Omental fat pad (tissue), 4 donors: ENCODE measurements around the gene BTRC. TPM values are rescaled to one million over a fixed set of nuclear protein-coding genes. Genes with fewer than 3 reads are reported as not detected.

ENCODE experiments used
- ATAC-seq: fragments of 150-250 bp; one replicate; pipeline ENCODE4 v1.9.1; 2016; ENCODE audit warnings: mild to moderate bottlenecking, moderate library complexity; ENCODE audit not compliant: low FRiP score
- DNase-seq: peaks from one replicate; pipeline ENCODE4 v3.0.0-alpha.2; 2019; ENCODE audit warnings: low spot score
- CTCF ChIP-seq, 3 donors: fragments of 450-650 bp; IDR thresholded peaks; one replicate each; pipeline ENCODE4 v1.5.1; 2016 to 2017; ENCODE audit warnings: antibody characterized with exemption in 3 of 3, mild to moderate bottlenecking in 3 of 3, moderate library complexity in 2 of 3
- total RNA-seq, 4 donors: library from RNA; depleted of rRNA; stranded (reverse); fragments of >200 nt; gene quantifications; one replicate each; pipeline ENCODE4 v1.1.0, GENCODE V29; 2016

Gene BTRC
- total RNA-seq, 4 donors from 2014 or later = 9.2 to 14.4 (median 14.0) TPM

GRCh38 chr10:101436302-101436701 is 82.3 kb downstream of the BTRC start:
- no peak for ATAC-seq
- no peak for TF ChIP-seq CTCF (IDR thresholded peaks at IDR 0.05)
- DNase-seq = no peak

- DNase-seq = no peak
- ATAC-seq = no peak
- TF ChIP-seq CTCF (IDR thresholded peaks at IDR 0.05) = no peak
Measured at GRCh38 chr10:101438881-101439391, 85.0 kb downstream of the BTRC start.

GRCh38 chr10:101441541-101442455 is 87.8 kb downstream of the BTRC start:
- TF ChIP-seq CTCF (IDR thresholded peaks at IDR 0.05) = no peak
- no peak for DNase-seq
- ATAC-seq = peak; percentile 66

- ATAC-seq (no peak), DNase-seq (no peak)
- TF ChIP-seq CTCF (IDR thresholded peaks at IDR 0.05) = no peak
Measured at GRCh38 chr10:101442456-101442800, 88.5 kb downstream of the BTRC start.

GRCh38 chr10:101444058-101444898 is 90.3 kb downstream of the BTRC start:
- ATAC-seq (no peak), DNase-seq (no peak)
- TF ChIP-seq CTCF (IDR thresholded peaks at IDR 0.05) = no peak

- DNase-seq (no peak), ATAC-seq (no peak)
- no peak for TF ChIP-seq CTCF (IDR thresholded peaks at IDR 0.05)
Measured at GRCh38 chr10:101446071-101446470, 92.1 kb downstream of the BTRC start.
